D721Med (cell line): ENCODE measurements around the gene FYN.

Source experiments
- DNase-seq: peaks from one replicate; pipeline ENCODE4 v3.0.0; 2011; ENCODE audit warnings: low spot score; ENCODE audit not compliant: insufficient read length
- FAIRE-seq: peaks from 2 replicates; lab custom pipeline; 2011; peaks lifted over from hg19 to GRCh38; lab: Jason Lieb, UNC
- CTCF ChIP-seq: IDR thresholded peaks from 2 replicates; pipeline ENCODE4 v1.5.1; 2012; ENCODE audit warnings: mild to moderate bottlenecking, control low read depth; ENCODE audit not compliant: insufficient read depth; ENCODE audit errors: missing control alignments

FYN gene

GRCh38 chr6:111808493-111808892 is 64.8 kb downstream of the FYN start:
- TF ChIP-seq CTCF = no peak
- DNase-seq (no peak), FAIRE-seq (no peak)

DNA sequence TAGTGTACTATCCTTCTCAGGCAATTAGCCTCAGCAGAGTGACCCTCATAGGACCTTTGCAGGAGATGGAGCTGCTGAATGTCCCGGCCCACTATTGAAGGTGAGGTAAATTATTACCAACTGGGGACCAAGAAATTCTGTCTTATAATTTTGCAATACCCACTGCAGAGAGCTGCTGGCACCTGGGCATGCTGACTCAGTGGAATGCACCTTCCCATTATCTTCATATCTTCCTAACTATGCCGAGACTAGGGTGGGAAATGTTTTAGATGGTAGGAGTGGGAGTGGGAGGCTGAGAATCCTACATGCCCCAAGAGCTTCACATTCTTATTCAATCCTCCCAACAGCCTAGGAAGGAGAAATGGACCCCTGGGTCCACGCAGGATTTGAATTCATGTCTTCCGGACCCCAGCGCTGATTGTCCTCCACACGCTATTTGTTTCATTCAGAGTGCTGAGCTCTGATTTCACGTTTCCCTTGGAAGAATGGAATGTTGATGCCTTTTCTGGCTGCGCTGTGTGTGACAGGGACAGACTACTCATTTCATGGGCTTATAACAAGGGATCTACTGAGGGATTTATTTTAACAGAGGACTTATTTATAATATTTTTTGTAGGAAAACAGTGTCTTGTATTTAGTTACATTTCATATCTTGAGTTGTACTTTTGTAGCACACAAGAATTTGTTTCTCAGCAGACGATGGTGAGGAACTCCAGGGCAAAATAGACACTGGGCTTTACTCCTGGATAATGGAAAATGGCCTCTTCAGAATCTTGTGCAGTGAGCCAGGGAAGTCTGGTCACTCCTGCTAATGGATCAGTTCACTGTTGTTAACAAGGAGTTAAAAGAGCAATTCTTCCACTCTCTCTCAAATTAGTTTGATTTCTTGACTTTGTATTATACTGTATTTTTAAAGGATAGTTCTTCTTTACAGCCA is 66.4 kb downstream of the FYN start:
- FAIRE-seq = no peak
- DNase-seq = no peak
- no peak for TF ChIP-seq CTCF

GRCh38 chr6:111806165-111806547 is 67.1 kb downstream of the FYN start:
- no peak for TF ChIP-seq CTCF
- FAIRE-seq = no peak
- no peak for DNase-seq

- DNase-seq (no peak), FAIRE-seq (no peak)
- no peak for TF ChIP-seq CTCF
These were observed 67.6 kb downstream of the FYN start for GRCh38 chr6:111805511-111806164.

GRCh38 chr6:111804627-111805235 is 68.5 kb downstream of the FYN start:
- DNase-seq (no peak), FAIRE-seq (no peak)
- no peak for TF ChIP-seq CTCF

GRCh38 chr6:111803804-111804203 is 69.4 kb downstream of the FYN start:
- no peak for TF ChIP-seq CTCF
- no peak for DNase-seq
- no peak for FAIRE-seq
